Left lung (tissue), 10 donors: ENCODE measurements around the gene IGFBP6. TPM values are rescaled to one million over a fixed set of nuclear protein-coding genes. Genes with fewer than 3 reads are reported as not detected.

Source experiments
- ATAC-seq: fragments of 200-7000 bp; cut with Tn5 transposase; one replicate; pipeline ENCODE4 v1.9.1; 2020; ENCODE audit warnings: moderate library complexity
- DNase-seq, 4 donors: peaks; one replicate each; pipeline ENCODE4 v3.0.0-alpha.2; 2013 to 2020
- H3K27ac ChIP-seq, 2 donors: fragments of 200-600 bp; sonication (generic) in 1 of 2; one replicate each; pipeline versions ENCODE4 v1.5.0 to v1.8.0; 2020 to 2021
- H3K27me3 ChIP-seq, 2 donors: fragments of 200-600 bp; sonication (generic) in 1 of 2; one replicate each; pipeline versions ENCODE4 v1.5.0 to v1.8.0; 2020 to 2021
- H3K36me3 ChIP-seq, 2 donors: fragments of 200-600 bp; sonication (generic) in 1 of 2; one replicate each; pipeline versions ENCODE4 v1.5.0 to v1.8.0; 2020 to 2021
- H3K4me1 ChIP-seq, 2 donors: fragments of 200-600 bp; one replicate each; pipeline ENCODE4 v1.8.0; 2021
- H3K4me3 ChIP-seq, 2 donors: fragments of 200-600 bp; sonication (generic) in 1 of 2; one replicate each; pipeline versions ENCODE4 v1.5.0 to v1.8.0; 2020 to 2021; ENCODE audit warnings: mild to moderate bottlenecking in 1 of 2
- H3K9me3 ChIP-seq, 2 donors: fragments of 200-600 bp; sonication (generic) in 1 of 2; one replicate each; pipeline versions ENCODE4 v1.5.0 to v1.8.0; 2020 to 2021
- intact Hi-C, 2 donors: fragments of 100-400 bp; cut with DNase I; formaldehyde crosslinking; loops; one replicate each; pipeline versions ENCODE4 v1.11.2 to v1.14.2; 2022
- polyA plus RNA-seq, 6 donors: library from polyadenylated mRNA; unstranded; fragments of 120-200 nt; gene quantifications; one replicate each; pipeline ENCODE4 v1.2.1, GENCODE V29; 2013; ENCODE audit not compliant: insufficient read length in 6 of 6
- total RNA-seq, 2 donors: library from RNA; stranded (reverse); fragmentation: NEBNext Ultra II Directional; extraction: Animal tissue kit (Norgen Biotek cat#: 25700); gene quantifications; one replicate each; pipeline ENCODE4 v1.2.1, GENCODE V29; 2021
- TF ChIP-seq, protein P1 (sequence below), 2 donors: fragments of 200-600 bp; sonication (generic) in 1 of 2; IDR thresholded peaks; one replicate each; pipeline versions ENCODE4 v1.5.0 to v1.8.0; 2021; ENCODE audit warnings: antibody characterized with exemption in 2 of 2
- donor health status: DM: no; HTN: yes; CAD: no.
- donor health status: DM: no; HTN: no; CAD: no.

IGFBP6 gene
- total and polyA plus RNA-seq, 8 donors, result 15.4 to 29.1 (median 22.7) TPM

DNA sequence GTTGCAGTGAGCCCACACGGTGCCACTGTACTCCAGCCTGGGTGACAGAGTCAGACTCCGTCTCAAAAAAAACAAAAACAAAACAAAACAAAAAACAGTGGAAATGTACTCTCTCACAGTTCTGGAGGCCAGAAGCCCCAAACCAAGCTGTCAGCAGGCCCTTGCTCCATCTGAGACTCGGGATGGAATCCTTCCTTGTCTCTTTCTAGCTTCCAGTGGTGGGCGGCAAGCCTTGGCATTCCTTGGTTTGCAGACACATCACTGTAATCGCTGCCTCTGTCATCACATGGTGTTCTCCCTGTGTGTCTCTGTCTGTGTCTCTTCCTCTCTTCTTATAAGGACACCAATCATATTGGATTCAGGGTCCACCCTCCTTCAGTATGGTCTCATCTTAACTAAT is 41.2 kb upstream of the IGFBP6 start:
- ATAC-seq, result no peak
- Histone ChIP-seq H3K27ac (no peak overlapping the region), H3K9me3 (no peaks in the 10 kb centered on the region), H3K4me3 (no peak overlapping the region), H3K27me3 (no peaks in the 10 kb centered on the region), H3K4me1 (peaks cover 33 to 49% of the 10 kb centered on the region in 2 donors), H3K36me3 (peaks cover 0 to 55% of the 10 kb centered on the region in 2 donors)
- TF ChIP-seq, protein P1, sequence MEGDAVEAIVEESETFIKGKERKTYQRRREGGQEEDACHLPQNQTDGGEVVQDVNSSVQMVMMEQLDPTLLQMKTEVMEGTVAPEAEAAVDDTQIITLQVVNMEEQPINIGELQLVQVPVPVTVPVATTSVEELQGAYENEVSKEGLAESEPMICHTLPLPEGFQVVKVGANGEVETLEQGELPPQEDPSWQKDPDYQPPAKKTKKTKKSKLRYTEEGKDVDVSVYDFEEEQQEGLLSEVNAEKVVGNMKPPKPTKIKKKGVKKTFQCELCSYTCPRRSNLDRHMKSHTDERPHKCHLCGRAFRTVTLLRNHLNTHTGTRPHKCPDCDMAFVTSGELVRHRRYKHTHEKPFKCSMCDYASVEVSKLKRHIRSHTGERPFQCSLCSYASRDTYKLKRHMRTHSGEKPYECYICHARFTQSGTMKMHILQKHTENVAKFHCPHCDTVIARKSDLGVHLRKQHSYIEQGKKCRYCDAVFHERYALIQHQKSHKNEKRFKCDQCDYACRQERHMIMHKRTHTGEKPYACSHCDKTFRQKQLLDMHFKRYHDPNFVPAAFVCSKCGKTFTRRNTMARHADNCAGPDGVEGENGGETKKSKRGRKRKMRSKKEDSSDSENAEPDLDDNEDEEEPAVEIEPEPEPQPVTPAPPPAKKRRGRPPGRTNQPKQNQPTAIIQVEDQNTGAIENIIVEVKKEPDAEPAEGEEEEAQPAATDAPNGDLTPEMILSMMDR (IDR thresholded peaks at IDR 0.05), result no peak
- no peak for DNase-seq
- intact Hi-C loops, result no loop called here

DNA sequence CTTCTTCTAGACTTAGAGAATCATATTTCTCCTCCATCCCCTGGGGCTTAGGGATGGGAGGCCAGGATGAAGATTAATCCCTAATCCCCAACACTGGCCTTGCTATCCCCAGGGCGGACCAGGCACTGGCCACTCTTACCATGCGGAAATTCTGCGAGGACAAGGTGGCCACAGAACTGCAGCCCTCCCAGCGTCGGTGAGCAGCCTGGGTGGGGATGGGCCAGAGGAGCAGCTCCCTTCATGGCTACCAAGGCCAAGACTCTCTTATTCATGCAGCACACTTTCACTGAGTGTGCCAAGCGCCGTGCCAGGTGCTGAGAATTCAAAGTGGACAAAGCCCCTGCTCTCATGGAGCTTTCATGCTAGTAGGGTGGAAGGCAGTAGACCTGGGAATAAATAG is 40.6 kb upstream of the IGFBP6 start:
- intact Hi-C loops, result no loop called here
- peaks cover 28 to 47% of the 10 kb centered on the region in 2 donors for H3K4me1 ChIP-seq
- H3K27ac ChIP-seq, result no peak overlapping the region
- ATAC-seq (no peak), DNase-seq (no peak)
- H3K9me3 ChIP-seq, result no peaks in the 10 kb centered on the region
- peaks cover 0 to 55% of the 10 kb centered on the region in 2 donors for H3K36me3 ChIP-seq
- no peak overlapping the region for H3K4me3 ChIP-seq
- H3K27me3 ChIP-seq, result no peaks in the 10 kb centered on the region
- TF ChIP-seq, protein P1 (IDR thresholded peaks at IDR 0.05), result no peak

DNA sequence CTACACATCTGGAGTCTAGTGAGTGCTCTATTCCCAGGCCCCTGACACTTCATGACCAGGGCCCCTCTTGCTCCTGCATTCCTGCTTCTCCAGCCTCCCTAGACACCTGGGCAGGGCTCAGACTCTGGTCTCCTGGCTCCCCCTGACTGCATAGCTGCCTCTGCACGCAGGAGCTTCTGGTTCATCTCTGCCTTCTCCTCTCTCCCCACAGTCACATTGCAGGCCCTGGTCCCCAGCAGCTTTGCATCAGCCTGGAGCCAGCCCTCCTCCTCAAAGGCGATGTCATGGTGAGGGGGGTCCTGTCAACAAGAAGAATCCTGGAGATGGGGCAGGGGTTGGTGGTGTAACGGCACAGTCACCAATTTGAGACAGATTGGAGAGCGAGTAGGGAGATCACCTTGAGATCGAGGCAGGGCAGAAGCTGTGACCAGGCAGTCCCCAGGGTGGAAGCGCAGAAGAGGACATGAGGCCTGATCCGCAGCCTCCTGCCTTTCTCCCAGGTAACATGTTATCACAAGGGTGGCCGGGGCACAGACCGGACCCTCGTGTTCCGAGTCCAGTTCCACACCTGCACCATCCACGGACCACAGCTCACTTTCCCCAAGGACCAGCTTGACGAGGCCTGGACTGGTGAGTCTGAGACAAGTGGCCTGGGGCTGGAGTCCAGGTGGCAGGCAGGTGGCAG is 39.5 kb upstream of the IGFBP6 start:
- no peak for ATAC-seq
- Histone ChIP-seq H3K27me3 (no peaks in the 10 kb centered on the region), H3K27ac (no peak overlapping the region), H3K36me3 (peaks cover 5 to 63% of the 10 kb centered on the region in 2 donors), H3K4me1 (peaks cover 26 to 47% of the 10 kb centered on the region in 2 donors), H3K9me3 (no peaks in the 10 kb centered on the region), H3K4me3 (no peak overlapping the region)
- TF ChIP-seq, protein P1 (IDR thresholded peaks at IDR 0.05), result no peak
- intact Hi-C loops, result no loop called here
- DNase-seq, result peak in 1 of 4 donors; percentile 30

DNA sequence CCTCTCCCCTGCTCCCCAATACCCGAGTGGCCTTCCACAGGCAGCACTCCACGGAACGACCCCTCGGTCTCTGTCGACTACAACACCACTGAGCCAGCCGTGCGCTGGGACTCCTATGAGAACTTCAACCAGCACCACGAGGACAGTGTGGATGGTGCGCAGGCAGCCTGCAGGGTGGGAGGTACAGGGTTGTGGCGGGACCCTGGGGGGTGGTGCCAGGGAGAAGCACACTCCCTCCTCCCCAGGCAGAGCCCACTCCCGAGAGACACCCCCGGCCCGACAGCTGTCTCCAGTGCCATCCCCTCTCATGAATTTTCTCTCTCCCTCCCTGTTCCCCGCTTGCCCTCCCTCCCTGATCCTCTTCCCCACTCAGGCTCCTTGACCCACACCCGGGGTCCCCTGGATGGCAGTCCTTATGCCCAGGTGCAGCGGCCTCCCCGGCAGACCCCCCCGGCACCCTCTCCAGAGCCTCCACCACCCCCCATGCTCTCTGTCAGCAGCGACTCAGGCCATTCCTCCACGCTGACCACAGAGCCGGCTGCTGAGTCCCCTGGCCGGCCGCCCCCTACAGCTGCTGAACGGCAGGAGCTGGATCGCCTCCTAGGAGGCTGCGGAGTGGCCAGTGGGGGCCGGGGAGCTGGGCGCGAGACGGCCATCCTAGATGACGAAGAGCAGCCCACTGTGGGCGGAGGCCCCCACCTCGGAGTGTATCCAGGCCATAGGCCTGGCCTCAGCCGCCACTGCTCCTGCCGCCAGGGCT is 38.6 kb upstream of the IGFBP6 start:
- Histone ChIP-seq H3K27ac (no peak overlapping the region), H3K9me3 (no peaks in the 10 kb centered on the region), H3K27me3 (no peaks in the 10 kb centered on the region), H3K36me3 (peaks cover 5 to 72% of the 10 kb centered on the region in 2 donors), H3K4me3 (no peak overlapping the region), H3K4me1 (peaks cover 18 to 38% of the 10 kb centered on the region in 2 donors)
- TF ChIP-seq, protein P1 (IDR thresholded peaks at IDR 0.05), result no peak
- DNase-seq, result peak in 1 of 4 donors; percentile 30
- intact Hi-C loops, result no loop called here
- no peak for ATAC-seq

DNA sequence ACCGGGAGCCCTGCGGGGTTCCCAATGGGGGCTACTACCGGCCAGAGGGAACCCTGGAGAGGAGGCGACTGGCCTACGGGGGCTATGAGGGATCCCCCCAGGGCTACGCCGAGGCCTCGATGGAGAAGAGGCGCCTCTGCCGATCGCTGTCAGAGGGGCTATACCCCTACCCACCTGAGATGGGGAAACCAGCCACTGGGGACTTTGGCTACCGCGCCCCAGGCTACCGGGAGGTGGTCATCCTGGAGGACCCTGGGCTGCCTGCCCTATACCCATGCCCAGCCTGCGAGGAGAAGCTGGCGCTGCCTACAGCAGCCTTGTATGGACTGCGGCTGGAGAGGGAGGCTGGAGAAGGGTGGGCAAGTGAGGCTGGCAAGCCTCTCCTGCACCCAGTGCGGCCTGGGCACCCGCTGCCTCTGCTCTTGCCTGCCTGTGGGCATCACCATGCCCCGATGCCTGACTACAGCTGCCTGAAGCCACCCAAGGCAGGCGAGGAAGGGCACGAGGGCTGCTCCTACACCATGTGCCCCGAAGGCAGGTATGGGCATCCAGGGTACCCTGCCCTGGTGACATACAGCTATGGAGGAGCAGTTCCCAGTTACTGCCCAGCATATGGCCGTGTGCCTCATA is 37.9 kb upstream of the IGFBP6 start:
- TF ChIP-seq, protein P1 (IDR thresholded peaks at IDR 0.05), result no peak
- H3K4me1 ChIP-seq, result peaks cover 11 to 32% of the 10 kb centered on the region in 2 donors
- peaks cover 5 to 79% of the 10 kb centered on the region in 2 donors for H3K36me3 ChIP-seq
- intact Hi-C loops, result no loop called here
- no peak overlapping the region for H3K27ac ChIP-seq
- H3K9me3 ChIP-seq, result no peaks in the 10 kb centered on the region
- H3K4me3 ChIP-seq, result no peak overlapping the region
- ATAC-seq (no peak), DNase-seq (no peak)
- no peaks in the 10 kb centered on the region for H3K27me3 ChIP-seq
